M059J (cell line): Measurements from ENCODE around the gene ATG16L2. TPM values are rescaled to one million over a fixed set of nuclear protein-coding genes. Genes with fewer than 3 reads are reported as not detected.
"Not testable (repeated sequence)": the region's sequence is repeated elsewhere in the genome, so short reads cannot be mapped to it uniquely, and the experiment has no call there.

Experiments
- DNase-seq: peaks from one replicate; pipeline ENCODE4 v3.0.0-alpha.2; 2012; ENCODE audit warnings: low read depth
- total RNA-seq: library from RNA; depleted of rRNA; stranded (reverse); fragments of >200 nt; shearing (Covaris generic); gene quantifications from 2 replicates; pipeline ENCODE4 v1.2.3, GENCODE V29; 2014

ATG16L2 gene
- total RNA-seq, 1 experiment from 2014 or later, result 3.5 TPM

GRCh38 chr11:72842653-72843330, 28.6 kb downstream of the ATG16L2 start:
- DNase-seq, result no peak

- DNase-seq, result no peak
Observed at GRCh38 chr11:72844356-72844755, 30.1 kb downstream of the ATG16L2 start.

GRCh38 chr11:72848846-72849466, 34.7 kb downstream of the ATG16L2 start:
- DNase-seq, result peak; percentile 44

GRCh38 chr11:72850832-72851231, 36.6 kb downstream of the ATG16L2 start:
- no peak for DNase-seq

- peak; percentile 39 for DNase-seq
Observed at GRCh38 chr11:72851726-72852125, 37.5 kb downstream of the ATG16L2 start.

- DNase-seq, result no peak
Observed at GRCh38 chr11:72856065-72856464, 41.9 kb downstream of the ATG16L2 start.

GRCh38 chr11:72856551-72857345, 42.5 kb downstream of the ATG16L2 start:
- DNase-seq, result no peak

- not testable (repeated sequence) for DNase-seq
Observed at GRCh38 chr11:72858267-72858666, 44.1 kb downstream of the ATG16L2 start.

GRCh38 chr11:72859126-72859525, 44.9 kb downstream of the ATG16L2 start:
- DNase-seq, result peak; percentile 24

- DNase-seq, result no peak
Observed at GRCh38 chr11:72860010-72860409, 45.8 kb downstream of the ATG16L2 start.

GRCh38 chr11:72860592-72860991, 46.4 kb downstream of the ATG16L2 start:
- DNase-seq, result no peak

- no peak for DNase-seq
Observed at GRCh38 chr11:72863091-72863490, 48.9 kb downstream of the ATG16L2 start.

GRCh38 chr11:72863916-72864315, 49.7 kb downstream of the ATG16L2 start:
- no peak for DNase-seq

- DNase-seq, result peak; percentile 61
Observed at GRCh38 chr11:72864702-72865655, 50.8 kb downstream of the ATG16L2 start.

- no peak for DNase-seq
Observed at GRCh38 chr11:72867970-72868369, 53.8 kb downstream of the ATG16L2 start.

GRCh38 chr11:72869831-72870230, 55.6 kb downstream of the ATG16L2 start:
- no peak for DNase-seq

- DNase-seq, result peak; percentile 6
Observed at GRCh38 chr11:72871119-72871518, 56.9 kb downstream of the ATG16L2 start.

GRCh38 chr11:72872012-72872411, 57.8 kb downstream of the ATG16L2 start:
- no peak for DNase-seq

- DNase-seq, result no peak
Observed at GRCh38 chr11:72875736-72876135, 61.5 kb downstream of the ATG16L2 start.

GRCh38 chr11:72876147-72876546, 61.9 kb downstream of the ATG16L2 start:
- DNase-seq, result no peak
